ENCODE measurements around the gene DCAF4. TPM values are rescaled to one million over a fixed set of nuclear protein-coding genes. Genes with fewer than 3 reads are reported as not detected.

The DCAF4 gene
- total and polyA plus RNA-seq, 8 donors: 0.58 to 139 (median 7.7) TPM

GRCh38 chr14:72879431-72879830 lies 46.8 kb upstream of the DCAF4 start:
- no peak overlapping the region for H3K27ac ChIP-seq
- no peak for TF ChIP-seq EP300 (IDR thresholded peaks at IDR 0.05)
- TF ChIP-seq, protein P1, sequence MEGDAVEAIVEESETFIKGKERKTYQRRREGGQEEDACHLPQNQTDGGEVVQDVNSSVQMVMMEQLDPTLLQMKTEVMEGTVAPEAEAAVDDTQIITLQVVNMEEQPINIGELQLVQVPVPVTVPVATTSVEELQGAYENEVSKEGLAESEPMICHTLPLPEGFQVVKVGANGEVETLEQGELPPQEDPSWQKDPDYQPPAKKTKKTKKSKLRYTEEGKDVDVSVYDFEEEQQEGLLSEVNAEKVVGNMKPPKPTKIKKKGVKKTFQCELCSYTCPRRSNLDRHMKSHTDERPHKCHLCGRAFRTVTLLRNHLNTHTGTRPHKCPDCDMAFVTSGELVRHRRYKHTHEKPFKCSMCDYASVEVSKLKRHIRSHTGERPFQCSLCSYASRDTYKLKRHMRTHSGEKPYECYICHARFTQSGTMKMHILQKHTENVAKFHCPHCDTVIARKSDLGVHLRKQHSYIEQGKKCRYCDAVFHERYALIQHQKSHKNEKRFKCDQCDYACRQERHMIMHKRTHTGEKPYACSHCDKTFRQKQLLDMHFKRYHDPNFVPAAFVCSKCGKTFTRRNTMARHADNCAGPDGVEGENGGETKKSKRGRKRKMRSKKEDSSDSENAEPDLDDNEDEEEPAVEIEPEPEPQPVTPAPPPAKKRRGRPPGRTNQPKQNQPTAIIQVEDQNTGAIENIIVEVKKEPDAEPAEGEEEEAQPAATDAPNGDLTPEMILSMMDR (IDR thresholded peaks at IDR 0.05): no peak
- no peak for TF ChIP-seq POLR2A (IDR thresholded peaks at IDR 0.05)
- TF ChIP-seq POLR2AphosphoS5 (IDR thresholded peaks at IDR 0.05): no peak
- no peaks in the 10 kb centered on the region for H3K9me3 ChIP-seq
- intact Hi-C loops (cut with DNase I; ENCODE audit: low total_unique reads): no loop called here
- DNase-seq: no peak
- no peak overlapping the region for H3K4me3 ChIP-seq
- WGBS, 5 donors: 82 to 91% (median 83%) methylated on average over 6 of the region's 6 CpGs
- H3K4me1 ChIP-seq: no peaks in the 10 kb centered on the region
- no peaks in the 10 kb centered on the region for H3K36me3 ChIP-seq
- H3K27me3 ChIP-seq: peaks cover 0 to 19% (median 0%) of the 10 kb centered on the region in 3 donors

DNA sequence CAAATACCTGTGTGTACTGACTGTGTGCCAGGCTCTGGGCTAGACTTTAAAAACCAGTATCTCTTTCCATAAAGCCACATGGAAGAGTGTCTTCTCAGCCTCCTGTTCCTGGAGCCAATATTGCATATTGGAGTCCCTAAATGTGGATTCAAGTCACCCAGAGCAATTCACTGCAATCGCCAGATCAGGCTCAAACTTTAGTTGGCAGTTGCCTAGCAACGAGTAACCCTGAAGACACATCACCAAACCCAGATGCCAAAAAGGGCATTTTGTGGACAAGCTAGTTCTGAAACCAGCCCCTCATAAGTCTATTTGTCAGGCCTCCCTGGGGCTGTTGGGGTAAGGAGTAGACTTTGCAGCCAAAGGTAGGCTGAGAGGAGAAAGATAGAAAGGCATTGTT lies 46.1 kb upstream of the DCAF4 start:
- no peaks in the 10 kb centered on the region for H3K9me3 ChIP-seq
- no peak overlapping the region for H3K27ac ChIP-seq
- no peaks in the 10 kb centered on the region for H3K36me3 ChIP-seq
- intact Hi-C loops (cut with DNase I; ENCODE audit: low total_unique reads): no loop called here
- peaks cover 0 to 21% (median 0%) of the 10 kb centered on the region in 3 donors for H3K27me3 ChIP-seq
- TF ChIP-seq POLR2AphosphoS5 (IDR thresholded peaks at IDR 0.05): no peak
- TF ChIP-seq, protein P1 (IDR thresholded peaks at IDR 0.05): no peak
- TF ChIP-seq EP300 (IDR thresholded peaks at IDR 0.05): no peak
- TF ChIP-seq POLR2A (IDR thresholded peaks at IDR 0.05): no peak
- no peak for DNase-seq
- 81 to 100% (median 84%) methylated on average over 2 of the region's 2 CpGs for WGBS, 5 donors
- H3K4me1 ChIP-seq: no peaks in the 10 kb centered on the region
- H3K4me3 ChIP-seq: no peak overlapping the region

DNA sequence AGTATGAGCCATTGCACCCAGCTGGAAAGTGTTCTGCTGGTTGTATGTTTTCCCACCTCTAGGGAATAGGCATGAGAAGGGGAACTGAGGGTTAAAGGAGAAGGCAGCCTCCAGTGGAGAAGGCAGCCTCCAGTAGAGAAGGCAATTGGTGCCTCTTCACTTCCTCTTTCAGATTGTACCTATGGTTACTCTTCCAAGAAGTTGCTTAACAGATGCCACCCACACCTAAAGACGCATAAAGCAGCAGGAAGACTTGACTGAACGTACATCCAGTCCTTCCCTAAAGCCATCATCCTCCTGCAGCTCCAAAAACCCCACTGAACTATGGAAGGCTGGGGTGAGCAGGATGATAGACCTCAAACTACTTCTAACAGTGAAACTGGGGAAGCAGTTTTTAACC lies 45.4 kb upstream of the DCAF4 start:
- no peak overlapping the region for H3K4me3 ChIP-seq
- H3K4me1 ChIP-seq: no peaks in the 10 kb centered on the region
- intact Hi-C loops (cut with DNase I; ENCODE audit: low total_unique reads): no loop called here
- TF ChIP-seq, protein P1 (IDR thresholded peaks at IDR 0.05): no peak
- TF ChIP-seq EP300 (IDR thresholded peaks at IDR 0.05) (no peak), POLR2AphosphoS5 (IDR thresholded peaks at IDR 0.05) (no peak), POLR2A (IDR thresholded peaks at IDR 0.05) (no peak)
- H3K27me3 ChIP-seq: peaks cover 0 to 25% (median 0%) of the 10 kb centered on the region in 3 donors
- no peaks in the 10 kb centered on the region for H3K36me3 ChIP-seq
- DNase-seq: no peak
- H3K9me3 ChIP-seq: no peaks in the 10 kb centered on the region
- 61 to 73% (median 70%) methylated on average over 2 of the region's 2 CpGs for WGBS, 5 donors
- H3K27ac ChIP-seq: no peak overlapping the region

- H3K36me3 ChIP-seq: no peaks in the 10 kb centered on the region
- WGBS, 5 donors: 50 to 65% (median 54%) methylated on average over 2 of the region's 2 CpGs
- H3K9me3 ChIP-seq: no peaks in the 10 kb centered on the region
- no peaks in the 10 kb centered on the region for H3K4me1 ChIP-seq
- H3K27ac ChIP-seq: no peak overlapping the region
- intact Hi-C loops (cut with DNase I; ENCODE audit: low total_unique reads): no loop called here
- DNase-seq: no peak
- TF ChIP-seq POLR2AphosphoS5 (IDR thresholded peaks at IDR 0.05) (no peak), POLR2A (IDR thresholded peaks at IDR 0.05) (no peak), EP300 (IDR thresholded peaks at IDR 0.05) (no peak)
- TF ChIP-seq, protein P1 (IDR thresholded peaks at IDR 0.05): no peak
- H3K27me3 ChIP-seq: peaks cover 0 to 23% (median 0%) of the 10 kb centered on the region in 3 donors
- no peak overlapping the region for H3K4me3 ChIP-seq
These were observed 44.7 kb upstream of the DCAF4 start for GRCh38 chr14:72881543-72881942.
